Loucy (cell line): ENCODE data around the gene UNC5A.

Experiments used
- H2AFZ ChIP-seq: fragments of 200-600 bp; sonication (generic); 2 replicates; pipeline ENCODE4 v1.6.0; 2016; ENCODE audit warnings: antibody characterized with exemption, mild to moderate bottlenecking, low read length, moderate library complexity
- H3F3A ChIP-seq: fragments of 200-600 bp; 2 replicates; pipeline ENCODE4 v1.6.0; 2016; ENCODE audit warnings: antibody characterized with exemption, low read depth, mild to moderate bottlenecking
- H3K27me3 ChIP-seq: fragments of 200-600 bp; sonication (generic); 2 replicates; pipeline ENCODE4 v1.6.1; 2014; ENCODE audit warnings: low read length, mild to moderate bottlenecking; ENCODE audit not compliant: insufficient read depth, poor library complexity, severe bottlenecking
- H3K36me3 ChIP-seq: fragments of 200-600 bp; sonication (generic); 2 replicates; pipeline ENCODE4 v1.6.1; 2016; ENCODE audit warnings: low read length; ENCODE audit not compliant: insufficient read depth
- H3K4me1 ChIP-seq: fragments of 200-600 bp; sonication (generic); 2 replicates; pipeline ENCODE4 v1.5.1; 2014; ENCODE audit warnings: low read length, mild to moderate bottlenecking; ENCODE audit not compliant: insufficient read depth, poor library complexity, severe bottlenecking
- H3K4me2 ChIP-seq: fragments of 200-600 bp; sonication (generic); 2 replicates; pipeline ENCODE4 v1.6.0; 2014; ENCODE audit warnings: antibody characterized with exemption, low read length, low read depth, mild to moderate bottlenecking; ENCODE audit not compliant: poor library complexity, severe bottlenecking
- H3K4me3 ChIP-seq: fragments of 200-600 bp; sonication (generic); 2 replicates; pipeline ENCODE4 v1.5.1; 2014; ENCODE audit warnings: low read length, mild to moderate bottlenecking, mixed read lengths; ENCODE audit not compliant: poor library complexity, severe bottlenecking
- H3K79me2 ChIP-seq: fragments of 200-600 bp; sonication (generic); 2 replicates; pipeline ENCODE4 v1.6.1; 2014; ENCODE audit warnings: low read length; ENCODE audit not compliant: insufficient read depth
- H3K9ac ChIP-seq: fragments of 200-600 bp; sonication (generic); 2 replicates; pipeline ENCODE4 v1.6.0; 2014; ENCODE audit warnings: mild to moderate bottlenecking, low read depth, low read length, moderate library complexity; ENCODE audit not compliant: poor library complexity, severe bottlenecking
- H3K9me2 ChIP-seq: fragments of 200-600 bp; sonication (generic); replicated peaks from 2 replicates; pipeline ENCODE4 v1.6.1; 2016; ENCODE audit warnings: low read depth, low read length, mixed read lengths
- H3K9me3 ChIP-seq: fragments of 200-600 bp; sonication (generic); 2 replicates; pipeline ENCODE4 v1.6.1; 2014; ENCODE audit warnings: mild to moderate bottlenecking, antibody characterized with exemption, low read length, low read depth; ENCODE audit not compliant: insufficient read depth
- H4K20me1 ChIP-seq: fragments of 200-600 bp; sonication (generic); 2 replicates; pipeline ENCODE4 v1.6.0; 2014; ENCODE audit warnings: antibody characterized with exemption, low read length, mild to moderate bottlenecking; ENCODE audit not compliant: insufficient read depth, poor library complexity, severe bottlenecking
- CTCF ChIP-seq: fragments of 200-600 bp; sonication (generic); conservative IDR thresholded peaks from 2 replicates; pipeline ENCODE4 v1.5.1; 2014; ENCODE audit warnings: mild to moderate bottlenecking, antibody characterized with exemption, low read length
- EZH2phosphoT487 ChIP-seq: fragments of 200-600 bp; IDR thresholded peaks from 2 replicates; pipeline ENCODE4 v1.6.1; 2018; ENCODE audit warnings: antibody characterized with exemption, mild to moderate bottlenecking, moderate library complexity, borderline replicate concordance

Gene UNC5A

GRCh38 chr5:176796411-176796810, 13.9 kb upstream of the UNC5A start:
- TF ChIP-seq EZH2phosphoT487 (no peak), CTCF (no peak)
- no peaks in the 10 kb centered on the region for H3K79me2 ChIP-seq
- H3K4me1 ChIP-seq, result no peaks in the 10 kb centered on the region
- no peaks in the 10 kb centered on the region for H3K27me3 ChIP-seq
- no peaks in the 10 kb centered on the region for H3K9me3 ChIP-seq
- H3K4me3 ChIP-seq, result no peak overlapping the region
- no peaks in the 10 kb centered on the region for H4K20me1 ChIP-seq
- H3K9me2 ChIP-seq, result no peaks in the 10 kb centered on the region
- H3K9ac ChIP-seq, result no peak overlapping the region
- no peaks in the 10 kb centered on the region for H3K36me3 ChIP-seq
- H3F3A ChIP-seq, result no peaks in the 10 kb centered on the region
- no peak overlapping the region for H3K4me2 ChIP-seq
- H2AFZ ChIP-seq, result no peak overlapping the region

GRCh38 chr5:176796970-176797369, 13.4 kb upstream of the UNC5A start:
- Histone ChIP-seq H3K9me3 (no peaks in the 10 kb centered on the region), H3K27me3 (no peaks in the 10 kb centered on the region), H3K4me1 (no peaks in the 10 kb centered on the region)

GRCh38 chr5:176797456-176798050, 12.8 kb upstream of the UNC5A start:
- H3K9me3 ChIP-seq, result no peaks in the 10 kb centered on the region
- no peaks in the 10 kb centered on the region for H3K79me2 ChIP-seq
- TF ChIP-seq CTCF (no peak), EZH2phosphoT487 (no peak)
- H4K20me1 ChIP-seq, result no peaks in the 10 kb centered on the region
- H3K36me3 ChIP-seq, result no peaks in the 10 kb centered on the region
- no peaks in the 10 kb centered on the region for H3K27me3 ChIP-seq
- H2AFZ ChIP-seq, result no peak overlapping the region
- no peaks in the 10 kb centered on the region for H3K9me2 ChIP-seq
- H3K4me2 ChIP-seq, result no peak overlapping the region
- no peaks in the 10 kb centered on the region for H3F3A ChIP-seq
- no peaks in the 10 kb centered on the region for H3K4me1 ChIP-seq
- H3K4me3 ChIP-seq, result no peak overlapping the region
- no peak overlapping the region for H3K9ac ChIP-seq

More at GRCh38 chr5:176796970-176797369, 13.4 kb upstream of the UNC5A start:
- Histone ChIP-seq H3K9ac (no peak overlapping the region), H3K4me3 (no peak overlapping the region), H3K9me2 (no peaks in the 10 kb centered on the region), H3F3A (no peaks in the 10 kb centered on the region), H2AFZ (no peak overlapping the region), H3K36me3 (no peaks in the 10 kb centered on the region), H3K79me2 (no peaks in the 10 kb centered on the region), H3K4me2 (no peak overlapping the region), H4K20me1 (no peaks in the 10 kb centered on the region)
- TF ChIP-seq EZH2phosphoT487 (no peak), CTCF (no peak)
